Glomerular endothelial cell (primary cell): ENCODE results near the gene CACNA1D. TPM values are rescaled to one million over a fixed set of nuclear protein-coding genes. Genes with fewer than 3 reads are reported as not detected.

Experiments
- DNase-seq: peaks from one replicate; pipeline ENCODE4 v3.0.0-alpha.2; 2011; ENCODE audit warnings: low read depth, low spot score; ENCODE audit errors: extremely low read depth
- total RNA-seq: library from RNA; depleted of rRNA; stranded (reverse); fragments of >200 nt; gene quantifications from 2 replicates; pipeline ENCODE4 v1.2.3, GENCODE V29; 2015

Gene CACNA1D
- total RNA-seq, 1 donor from 2014 or later = not detected

DNA sequence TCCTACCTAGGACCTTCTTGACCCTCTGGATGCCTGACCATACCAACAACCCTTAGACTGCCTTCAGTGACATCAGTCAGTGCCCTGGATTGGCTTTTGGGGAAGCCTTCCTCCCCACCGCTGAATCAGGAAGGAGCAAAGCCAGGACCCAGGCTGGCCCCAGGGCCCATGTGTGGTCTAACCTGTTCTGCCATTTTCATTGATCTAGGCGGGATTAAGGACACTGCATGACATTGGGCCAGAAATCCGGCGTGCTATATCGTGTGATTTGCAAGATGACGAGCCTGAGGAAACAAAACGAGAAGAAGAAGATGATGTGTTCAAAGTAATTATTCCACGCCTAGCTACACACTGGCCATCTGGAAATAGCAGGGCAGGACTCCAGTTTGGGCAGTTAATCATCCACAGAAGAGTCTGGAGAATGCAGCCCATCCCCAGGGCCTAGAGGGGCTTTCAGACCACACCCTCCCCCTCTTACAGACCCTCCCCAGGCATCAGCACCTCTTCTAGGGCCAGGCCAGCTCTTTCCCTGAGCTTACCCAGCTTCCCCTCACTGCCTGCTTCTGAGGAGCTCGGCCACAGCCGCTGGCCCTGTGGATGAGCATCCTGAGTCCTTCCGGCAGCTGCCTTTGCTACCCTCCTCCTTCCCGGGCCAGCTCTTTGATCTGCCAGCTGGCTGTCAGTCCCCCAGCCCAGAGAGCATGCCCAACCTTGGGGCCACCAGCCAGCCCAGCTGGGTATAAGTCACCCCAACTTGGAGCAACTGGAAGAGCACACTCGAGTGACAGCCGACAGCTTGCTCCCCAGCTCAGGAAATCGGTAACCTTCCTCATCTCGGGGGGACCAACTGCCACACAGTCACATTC is 305.9 kb downstream of the CACNA1D start:
- DNase-seq = no peak

DNA sequence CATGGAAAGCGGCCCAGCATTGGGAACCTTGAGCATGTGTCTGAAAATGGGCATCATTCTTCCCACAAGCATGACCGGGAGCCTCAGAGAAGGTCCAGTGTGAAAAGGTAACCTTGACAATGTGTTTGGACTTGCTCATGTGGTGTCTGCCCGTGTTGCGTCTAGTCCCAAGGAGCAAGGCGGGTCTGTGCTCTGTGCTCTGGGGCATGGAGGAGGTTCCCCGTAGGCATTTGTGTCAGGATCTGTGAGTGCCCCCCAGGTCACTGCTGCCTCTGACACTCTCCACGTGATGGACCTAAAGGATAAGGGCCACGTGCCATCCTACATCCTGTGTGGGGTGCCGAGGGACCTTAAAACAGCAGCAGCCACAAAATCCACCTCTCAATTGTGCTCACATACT is 306.9 kb downstream of the CACNA1D start:
- no peak for DNase-seq

DNA sequence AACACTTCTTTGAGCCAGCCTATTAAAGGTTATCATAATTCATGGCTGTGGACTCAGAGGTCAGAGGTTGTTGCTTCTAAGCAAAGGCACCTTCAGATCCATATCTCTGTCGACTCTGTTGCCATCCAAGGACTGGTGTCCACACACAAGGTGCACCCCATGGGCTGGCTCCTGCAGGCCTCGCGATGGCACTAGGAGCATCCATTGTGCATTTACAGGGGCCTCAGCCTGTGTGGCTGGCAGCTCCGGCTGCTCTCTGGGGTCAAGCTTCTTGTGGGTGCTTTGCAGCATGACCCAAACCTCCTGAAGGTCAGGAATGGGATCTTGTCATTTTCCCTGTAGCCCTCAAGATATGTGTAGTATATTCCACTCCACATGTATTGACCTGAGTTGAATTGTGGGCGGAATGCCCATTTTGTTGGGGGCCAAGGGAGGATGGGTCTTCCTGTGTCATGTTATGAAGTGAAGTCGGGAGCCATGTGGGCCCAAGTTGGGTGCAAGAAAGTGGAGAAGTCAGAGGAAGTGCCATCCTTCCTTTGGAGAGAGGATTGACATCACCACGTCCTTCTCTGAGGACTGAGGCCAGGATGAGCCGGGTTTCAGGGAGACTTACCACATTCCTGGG is 308.0 kb downstream of the CACNA1D start:
- DNase-seq = no peak

DNA sequence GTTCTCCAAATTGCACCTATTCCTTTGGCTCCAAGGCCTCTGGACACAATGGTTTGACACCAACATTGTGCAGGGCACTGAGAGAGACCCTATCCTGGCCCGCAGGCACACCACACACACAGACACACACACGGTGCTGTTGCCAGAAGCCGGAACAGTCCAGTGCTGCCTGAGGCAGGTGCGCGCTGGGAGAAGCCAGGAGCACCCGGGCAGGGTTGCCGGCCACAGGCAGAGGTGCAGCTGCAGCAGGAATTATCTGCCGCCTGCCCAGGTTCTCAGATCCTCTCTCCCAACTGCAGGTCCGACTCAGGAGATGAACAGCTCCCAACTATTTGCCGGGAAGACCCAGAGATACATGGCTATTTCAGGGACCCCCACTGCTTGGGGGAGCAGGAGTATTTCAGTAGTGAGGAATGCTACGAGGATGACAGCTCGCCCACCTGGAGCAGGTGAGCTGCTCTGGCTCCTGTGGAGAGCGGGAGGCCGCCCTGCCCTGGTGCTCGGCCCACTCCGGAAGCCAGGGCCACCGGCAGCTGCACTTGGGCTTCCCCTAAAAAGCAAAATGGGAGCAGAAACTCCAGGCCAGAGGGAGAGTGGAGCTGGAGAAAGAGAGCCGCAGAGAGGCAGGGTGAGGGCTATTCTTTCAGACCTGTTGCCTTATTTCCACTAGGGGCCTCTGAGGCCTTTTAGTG is 308.9 kb downstream of the CACNA1D start:
- DNase-seq = no peak

DNA sequence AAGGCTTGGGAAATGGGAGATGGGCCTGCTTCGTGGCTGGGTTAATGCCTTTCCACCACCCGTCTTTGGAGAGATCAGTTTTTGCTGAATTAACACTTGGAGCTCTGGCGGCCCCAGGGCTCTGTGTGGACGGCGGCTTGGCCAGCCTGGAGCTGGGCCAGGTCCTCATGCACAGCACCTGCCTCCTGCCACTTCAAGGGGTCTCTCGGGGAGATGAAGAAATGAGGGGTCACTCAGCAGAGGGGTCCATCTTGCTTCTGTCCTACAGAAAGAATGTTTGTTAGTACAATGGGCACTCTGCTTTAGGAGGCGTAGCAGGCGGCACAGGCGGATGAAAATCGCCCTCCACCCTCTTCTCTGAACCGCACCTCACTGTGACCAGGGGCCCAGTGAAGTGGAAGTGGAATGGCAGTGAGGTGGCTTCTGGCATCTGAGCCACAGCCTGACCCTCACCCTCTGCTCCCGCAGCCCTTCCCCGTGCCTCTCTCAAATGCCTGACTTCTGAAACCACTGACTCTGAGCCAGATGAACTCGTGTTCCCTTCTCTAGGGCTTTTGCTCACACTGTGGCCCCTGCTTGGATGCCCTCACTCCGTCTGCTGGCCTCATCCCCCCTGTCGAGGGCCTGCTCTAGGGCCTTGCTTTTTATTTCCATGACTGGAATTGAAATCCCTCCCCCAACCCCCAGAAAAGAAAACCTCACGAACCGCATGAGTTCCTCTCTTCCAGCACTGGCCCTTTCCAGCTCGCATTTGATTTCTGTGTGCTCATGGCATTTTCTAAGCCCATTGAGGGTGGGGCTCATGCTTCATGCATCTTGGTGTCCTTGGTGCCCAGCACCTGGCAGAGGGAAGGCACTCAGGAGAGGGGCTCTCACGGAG is 309.6 kb downstream of the CACNA1D start:
- no peak for DNase-seq

DNA sequence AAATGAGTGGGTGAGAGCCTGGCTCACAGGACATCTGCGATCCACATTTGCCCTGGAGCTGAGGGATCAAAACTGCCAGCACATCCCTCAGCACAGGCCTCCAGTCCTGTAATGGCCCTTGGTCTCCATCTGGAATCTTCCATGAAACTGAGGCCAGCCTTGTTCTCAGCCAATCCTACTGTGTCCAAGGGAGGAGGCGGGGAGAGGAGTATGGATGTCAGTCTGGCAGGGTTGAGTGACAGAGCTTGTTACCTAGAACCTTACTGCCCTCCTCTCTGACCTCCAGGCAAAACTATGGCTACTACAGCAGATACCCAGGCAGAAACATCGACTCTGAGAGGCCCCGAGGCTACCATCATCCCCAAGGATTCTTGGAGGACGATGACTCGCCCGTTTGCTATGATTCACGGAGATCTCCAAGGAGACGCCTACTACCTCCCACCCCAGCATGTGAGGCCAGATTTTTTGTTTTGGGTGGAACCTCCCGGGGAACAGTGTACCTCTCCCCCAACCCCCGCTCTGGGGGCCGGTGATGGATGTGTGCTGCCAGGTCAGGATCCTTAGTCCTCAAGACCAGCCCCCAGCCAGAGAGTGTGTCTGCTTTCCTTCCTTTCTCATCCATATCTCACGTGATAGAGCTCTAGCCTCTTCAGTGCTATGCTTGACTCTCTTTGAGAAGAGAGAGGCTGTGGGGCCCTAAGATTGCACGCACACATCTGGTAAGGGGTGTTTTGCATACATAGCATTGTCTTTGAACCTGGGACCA is 310.5 kb downstream of the CACNA1D start:
- DNase-seq = no peak

DNA sequence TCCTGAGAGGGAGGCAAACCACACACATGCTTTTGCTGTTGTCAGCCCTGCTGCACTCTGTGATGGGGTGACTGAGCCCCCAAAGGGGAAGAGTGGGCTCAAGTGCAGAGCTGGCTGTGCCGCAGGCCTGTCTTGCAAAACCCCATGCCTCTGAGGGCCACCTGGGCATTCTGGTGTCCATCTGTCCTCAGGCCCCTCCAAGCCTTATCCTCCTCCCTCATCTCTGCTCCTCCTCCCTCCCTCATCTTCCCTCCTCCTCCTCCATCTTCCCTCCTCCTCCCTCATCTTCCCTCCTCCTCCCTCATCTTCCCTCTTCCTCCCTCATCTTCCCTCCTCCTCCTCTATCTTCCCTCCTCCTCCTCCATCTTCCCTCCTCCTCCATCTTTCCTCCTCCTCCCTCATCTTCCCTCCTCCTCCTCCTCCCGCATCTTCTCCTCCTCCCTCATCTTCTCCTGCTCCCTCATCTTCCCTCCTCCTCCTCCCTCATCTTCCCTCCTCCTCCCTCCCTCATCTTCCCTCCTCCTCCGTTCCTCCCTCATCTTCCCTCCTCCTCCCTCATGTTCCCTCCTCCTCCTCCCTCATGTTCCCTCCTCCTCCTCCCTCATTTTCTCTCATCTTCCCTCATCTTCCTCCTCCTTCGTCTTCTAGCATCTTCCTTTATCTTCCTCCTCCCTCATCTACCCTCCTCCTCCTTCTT is 311.2 kb downstream of the CACNA1D start:
- DNase-seq = no peak

GRCh38 chr3:53806182-53807116 is 312.0 kb downstream of the CACNA1D start:
- no peak for DNase-seq

DNA sequence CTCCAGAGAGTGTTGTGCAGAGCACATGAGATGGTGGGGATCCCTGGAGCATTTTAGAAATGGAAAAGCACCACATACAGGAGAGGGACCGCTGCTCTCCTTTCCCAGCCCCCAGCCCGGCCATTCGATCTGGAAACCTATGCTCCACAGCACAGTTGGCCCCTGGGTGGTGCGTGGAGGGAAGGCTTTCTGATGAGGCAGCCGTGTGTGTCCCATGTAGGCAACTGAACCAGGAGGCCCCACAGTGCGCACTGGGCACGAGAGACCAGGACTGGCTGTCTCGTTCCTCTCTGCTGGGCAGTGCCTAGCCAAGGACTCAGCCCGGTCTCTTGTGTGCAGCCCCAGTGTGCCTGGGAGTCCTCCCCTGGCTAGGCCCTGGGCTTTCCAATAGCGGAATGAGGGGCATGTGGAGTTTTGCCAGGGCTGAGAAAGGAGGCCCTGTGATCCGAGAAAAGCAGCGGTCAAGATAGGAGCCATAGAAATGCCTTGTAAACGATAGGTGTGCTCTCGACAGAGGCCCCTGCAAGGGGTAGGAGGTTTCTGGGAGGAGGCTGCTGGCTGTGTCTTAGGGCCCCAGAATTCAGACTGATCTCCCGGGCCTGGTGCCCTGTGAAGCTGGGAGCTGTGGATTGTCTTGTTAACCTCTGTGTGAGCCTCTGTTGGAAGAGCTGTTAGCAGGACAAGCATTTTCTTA is 312.9 kb downstream of the CACNA1D start:
- no peak for DNase-seq

DNA sequence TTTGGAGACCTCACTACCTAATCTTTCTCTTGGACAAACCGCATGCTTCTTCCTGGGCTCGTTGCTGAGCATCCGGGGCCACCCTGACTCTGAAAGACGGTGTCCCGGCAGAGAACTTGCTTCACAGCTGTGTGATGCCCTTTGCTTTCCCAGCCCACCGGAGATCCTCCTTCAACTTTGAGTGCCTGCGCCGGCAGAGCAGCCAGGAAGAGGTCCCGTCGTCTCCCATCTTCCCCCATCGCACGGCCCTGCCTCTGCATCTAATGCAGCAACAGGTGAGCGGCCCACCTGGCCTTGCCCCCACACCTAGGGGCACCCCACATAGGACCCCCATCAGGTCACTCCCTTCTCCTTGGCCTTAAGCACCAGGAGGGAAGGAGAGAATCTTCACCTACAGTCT is 314.1 kb downstream of the CACNA1D start:
- DNase-seq = no peak

DNA sequence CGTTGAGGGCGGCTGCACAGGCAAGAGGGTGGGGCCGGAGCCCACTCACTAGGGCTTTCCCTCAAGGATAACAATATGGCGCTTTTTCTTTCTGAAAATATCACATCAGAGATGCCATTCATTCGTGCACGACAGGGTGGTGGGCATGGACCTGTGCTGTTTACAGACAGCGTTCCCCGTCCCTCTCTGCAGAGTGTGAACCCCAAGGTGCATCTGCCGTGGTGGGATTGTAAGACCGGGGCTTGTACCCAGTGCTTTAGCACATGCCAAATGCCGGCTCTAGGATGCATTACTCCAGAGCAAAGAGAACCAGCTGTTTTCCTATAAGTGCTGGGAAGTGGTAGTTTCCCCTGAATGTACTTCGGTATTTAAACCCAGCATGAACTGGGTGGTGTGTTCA is 314.9 kb downstream of the CACNA1D start:
- DNase-seq = no peak

- DNase-seq = no peak
Observed at GRCh38 chr3:53809764-53810400, 315.5 kb downstream of the CACNA1D start.

GRCh38 chr3:53811143-53811927 is 316.9 kb downstream of the CACNA1D start:
- no peak for DNase-seq

DNA sequence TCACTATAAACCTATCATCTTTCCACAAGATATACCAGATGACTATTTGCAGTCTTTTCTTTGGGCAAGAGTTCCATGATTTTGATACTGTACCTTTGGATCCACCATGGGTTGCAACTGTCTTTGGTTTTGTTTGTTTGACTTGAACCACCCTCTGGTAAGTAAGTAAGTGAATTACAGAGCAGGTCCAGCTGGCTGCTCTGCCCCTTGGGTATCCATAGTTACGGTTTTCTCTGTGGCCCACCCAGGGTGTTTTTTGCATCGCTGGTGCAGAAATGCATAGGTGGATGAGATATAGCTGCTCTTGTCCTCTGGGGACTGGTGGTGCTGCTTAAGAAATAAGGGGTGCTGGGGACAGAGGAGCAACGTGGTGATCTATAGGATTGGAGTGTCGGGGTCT is 318.0 kb downstream of the CACNA1D start:
- DNase-seq = no peak

- no peak for DNase-seq
Observed at GRCh38 chr3:53813229-53813628, 318.8 kb downstream of the CACNA1D start.

- DNase-seq = no peak
Observed at GRCh38 chr3:53813876-53814275, 319.5 kb downstream of the CACNA1D start.
